Loucy (cell line): ENCODE data around the gene PAM.

Source experiments
- H2AFZ ChIP-seq: fragments of 200-600 bp; sonication (generic); 2 replicates; pipeline ENCODE4 v1.6.0; 2016; ENCODE audit warnings: antibody characterized with exemption, mild to moderate bottlenecking, low read length, moderate library complexity
- H3F3A ChIP-seq: fragments of 200-600 bp; 2 replicates; pipeline ENCODE4 v1.6.0; 2016; ENCODE audit warnings: antibody characterized with exemption, low read depth, mild to moderate bottlenecking
- H3K27me3 ChIP-seq: fragments of 200-600 bp; sonication (generic); 2 replicates; pipeline ENCODE4 v1.6.1; 2014; ENCODE audit warnings: low read length, mild to moderate bottlenecking; ENCODE audit not compliant: insufficient read depth, poor library complexity, severe bottlenecking
- H3K36me3 ChIP-seq: fragments of 200-600 bp; sonication (generic); 2 replicates; pipeline ENCODE4 v1.6.1; 2016; ENCODE audit warnings: low read length; ENCODE audit not compliant: insufficient read depth
- H3K4me1 ChIP-seq: fragments of 200-600 bp; sonication (generic); 2 replicates; pipeline ENCODE4 v1.5.1; 2014; ENCODE audit warnings: low read length, mild to moderate bottlenecking; ENCODE audit not compliant: insufficient read depth, poor library complexity, severe bottlenecking
- H3K4me2 ChIP-seq: fragments of 200-600 bp; sonication (generic); 2 replicates; pipeline ENCODE4 v1.6.0; 2014; ENCODE audit warnings: antibody characterized with exemption, low read length, low read depth, mild to moderate bottlenecking; ENCODE audit not compliant: poor library complexity, severe bottlenecking
- H3K4me3 ChIP-seq: fragments of 200-600 bp; sonication (generic); 2 replicates; pipeline ENCODE4 v1.5.1; 2014; ENCODE audit warnings: low read length, mild to moderate bottlenecking, mixed read lengths; ENCODE audit not compliant: poor library complexity, severe bottlenecking
- H3K79me2 ChIP-seq: fragments of 200-600 bp; sonication (generic); 2 replicates; pipeline ENCODE4 v1.6.1; 2014; ENCODE audit warnings: low read length; ENCODE audit not compliant: insufficient read depth
- H3K9ac ChIP-seq: fragments of 200-600 bp; sonication (generic); 2 replicates; pipeline ENCODE4 v1.6.0; 2014; ENCODE audit warnings: mild to moderate bottlenecking, low read depth, low read length, moderate library complexity; ENCODE audit not compliant: poor library complexity, severe bottlenecking
- H3K9me2 ChIP-seq: fragments of 200-600 bp; sonication (generic); replicated peaks from 2 replicates; pipeline ENCODE4 v1.6.1; 2016; ENCODE audit warnings: low read depth, low read length, mixed read lengths
- H3K9me3 ChIP-seq: fragments of 200-600 bp; sonication (generic); 2 replicates; pipeline ENCODE4 v1.6.1; 2014; ENCODE audit warnings: mild to moderate bottlenecking, antibody characterized with exemption, low read length, low read depth; ENCODE audit not compliant: insufficient read depth
- H4K20me1 ChIP-seq: fragments of 200-600 bp; sonication (generic); 2 replicates; pipeline ENCODE4 v1.6.0; 2014; ENCODE audit warnings: antibody characterized with exemption, low read length, mild to moderate bottlenecking; ENCODE audit not compliant: insufficient read depth, poor library complexity, severe bottlenecking
- CTCF ChIP-seq: fragments of 200-600 bp; sonication (generic); conservative IDR thresholded peaks from 2 replicates; pipeline ENCODE4 v1.5.1; 2014; ENCODE audit warnings: mild to moderate bottlenecking, antibody characterized with exemption, low read length
- EZH2phosphoT487 ChIP-seq: fragments of 200-600 bp; IDR thresholded peaks from 2 replicates; pipeline ENCODE4 v1.6.1; 2018; ENCODE audit warnings: antibody characterized with exemption, mild to moderate bottlenecking, moderate library complexity, borderline replicate concordance

Gene PAM

DNA sequence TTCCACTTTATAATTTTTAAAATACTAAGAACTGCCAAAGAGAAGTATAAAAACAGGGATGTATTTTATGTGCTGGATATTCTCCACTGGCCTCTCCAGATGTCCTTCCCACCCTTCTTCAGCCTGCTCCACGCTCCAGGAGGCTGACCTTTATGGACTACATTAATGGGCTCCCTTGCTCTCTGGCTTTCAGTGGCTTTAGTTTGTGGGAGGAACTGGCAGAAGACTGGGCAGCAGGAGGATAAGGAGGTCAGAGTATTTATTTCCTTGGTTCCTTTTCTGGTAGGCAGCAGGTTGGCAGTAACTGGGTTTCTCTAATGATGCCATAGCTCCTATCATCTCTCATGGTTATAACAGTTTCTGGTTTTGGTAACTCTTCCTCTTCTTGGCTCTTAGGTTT is 133.9 kb downstream of the PAM start:
- Histone ChIP-seq H3K4me2 (no peak overlapping the region), H3K9me3 (no peaks in the 10 kb centered on the region), H3K36me3 (no peaks in the 10 kb centered on the region), H3K9me2 (no peaks in the 10 kb centered on the region), H3K9ac (no peak overlapping the region), H3F3A (no peaks in the 10 kb centered on the region), H3K27me3 (no peaks in the 10 kb centered on the region), H3K79me2 (no peaks in the 10 kb centered on the region), H3K4me3 (no peak overlapping the region), H2AFZ (no peak overlapping the region), H4K20me1 (no peaks in the 10 kb centered on the region), H3K4me1 (no peaks in the 10 kb centered on the region)
- TF ChIP-seq CTCF (no peak), EZH2phosphoT487 (no peak)

DNA sequence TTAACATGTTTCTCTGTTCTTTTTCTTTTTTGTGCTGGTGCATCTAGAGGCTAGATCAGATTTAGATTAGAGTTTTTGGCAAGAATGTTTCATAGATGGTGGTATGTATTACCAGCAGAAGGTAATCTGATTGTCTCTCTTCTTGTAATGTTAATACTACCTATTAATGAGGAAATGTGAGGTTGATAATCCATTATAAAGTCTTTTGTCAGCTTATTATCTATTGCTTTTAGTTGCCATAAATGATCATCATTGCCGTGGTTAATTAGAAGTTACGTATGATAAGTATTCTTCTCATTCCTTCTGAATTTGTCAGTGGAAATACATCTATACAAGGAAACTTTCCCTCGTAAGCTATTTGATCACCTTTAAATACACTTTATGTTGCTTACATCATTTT is 135.0 kb downstream of the PAM start:
- no peaks in the 10 kb centered on the region for H3K9me3 ChIP-seq
- no peaks in the 10 kb centered on the region for H4K20me1 ChIP-seq
- H3K4me1 ChIP-seq: no peaks in the 10 kb centered on the region
- no peaks in the 10 kb centered on the region for H3F3A ChIP-seq
- H3K9ac ChIP-seq: no peak overlapping the region
- H3K36me3 ChIP-seq: no peaks in the 10 kb centered on the region
- H3K4me2 ChIP-seq: no peak overlapping the region
- no peak overlapping the region for H2AFZ ChIP-seq
- TF ChIP-seq EZH2phosphoT487 (no peak), CTCF (no peak)
- H3K79me2 ChIP-seq: no peaks in the 10 kb centered on the region
- H3K9me2 ChIP-seq: no peaks in the 10 kb centered on the region
- no peaks in the 10 kb centered on the region for H3K27me3 ChIP-seq
- H3K4me3 ChIP-seq: no peak overlapping the region

DNA sequence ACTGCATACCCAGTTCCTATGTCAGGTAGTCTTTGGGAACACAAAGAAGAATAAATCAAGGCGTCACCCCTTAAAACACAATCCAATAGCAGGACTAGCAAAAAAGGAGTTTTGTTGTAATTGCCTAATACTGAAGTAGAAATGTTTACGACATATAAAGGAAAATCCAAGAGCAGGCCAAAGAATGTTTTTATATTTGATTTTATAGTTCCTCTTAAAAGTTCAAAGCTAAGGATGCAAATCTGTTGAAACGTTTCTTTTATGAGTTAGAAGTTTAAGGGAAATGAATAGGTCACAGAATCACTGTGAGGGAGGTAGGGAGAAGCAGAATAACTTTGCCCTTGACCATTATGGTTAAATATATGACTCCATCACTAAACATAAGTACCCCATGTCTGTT is 136.1 kb downstream of the PAM start:
- Histone ChIP-seq H3K4me3 (no peak overlapping the region), H3F3A (no peaks in the 10 kb centered on the region), H3K36me3 (no peaks in the 10 kb centered on the region), H3K79me2 (no peaks in the 10 kb centered on the region), H2AFZ (no peak overlapping the region), H3K9ac (no peak overlapping the region), H4K20me1 (no peaks in the 10 kb centered on the region), H3K4me2 (no peak overlapping the region), H3K27me3 (no peaks in the 10 kb centered on the region), H3K4me1 (no peaks in the 10 kb centered on the region), H3K9me2 (no peaks in the 10 kb centered on the region), H3K9me3 (no peaks in the 10 kb centered on the region)
- no peak for TF ChIP-seq EZH2phosphoT487
- TF ChIP-seq CTCF: no peak
